Activated CD8-positive, alpha-beta memory T cell treated with anti-CD3 and anti-CD28 coated beads, Interleukin-2, amount 50 U/mL, for 1 hour (primary cell): Measurements from ENCODE around the gene APBB1.

ENCODE experiments used
- DNase-seq: peaks from one replicate; pipeline ENCODE4 v3.0.0-alpha.2; 2020; ENCODE audit errors: extremely low read depth

APBB1 gene

DNA sequence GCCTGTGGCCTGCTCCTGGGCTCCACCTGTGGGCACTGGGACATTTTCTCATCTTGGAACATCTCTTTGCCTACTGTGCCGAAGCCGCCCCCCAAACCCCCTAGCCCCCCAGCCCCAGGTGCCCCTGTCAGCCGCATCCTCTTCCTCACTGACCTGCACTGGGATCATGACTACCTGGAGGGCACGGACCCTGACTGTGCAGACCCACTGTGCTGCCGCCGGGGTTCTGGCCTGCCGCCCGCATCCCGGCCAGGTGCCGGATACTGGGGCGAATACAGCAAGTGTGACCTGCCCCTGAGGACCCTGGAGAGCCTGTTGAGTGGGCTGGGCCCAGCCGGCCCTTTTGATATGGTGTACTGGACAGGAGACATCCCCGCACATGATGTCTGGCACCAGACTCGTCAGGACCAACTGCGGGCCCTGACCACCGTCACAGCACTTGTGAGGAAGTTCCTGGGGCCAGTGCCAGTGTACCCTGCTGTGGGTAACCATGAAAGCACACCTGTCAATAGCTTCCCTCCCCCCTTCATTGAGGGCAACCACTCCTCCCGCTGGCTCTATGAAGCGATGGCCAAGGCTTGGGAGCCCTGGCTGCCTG lies 27.3 kb downstream of the APBB1 start:
- no peak for DNase-seq

DNA sequence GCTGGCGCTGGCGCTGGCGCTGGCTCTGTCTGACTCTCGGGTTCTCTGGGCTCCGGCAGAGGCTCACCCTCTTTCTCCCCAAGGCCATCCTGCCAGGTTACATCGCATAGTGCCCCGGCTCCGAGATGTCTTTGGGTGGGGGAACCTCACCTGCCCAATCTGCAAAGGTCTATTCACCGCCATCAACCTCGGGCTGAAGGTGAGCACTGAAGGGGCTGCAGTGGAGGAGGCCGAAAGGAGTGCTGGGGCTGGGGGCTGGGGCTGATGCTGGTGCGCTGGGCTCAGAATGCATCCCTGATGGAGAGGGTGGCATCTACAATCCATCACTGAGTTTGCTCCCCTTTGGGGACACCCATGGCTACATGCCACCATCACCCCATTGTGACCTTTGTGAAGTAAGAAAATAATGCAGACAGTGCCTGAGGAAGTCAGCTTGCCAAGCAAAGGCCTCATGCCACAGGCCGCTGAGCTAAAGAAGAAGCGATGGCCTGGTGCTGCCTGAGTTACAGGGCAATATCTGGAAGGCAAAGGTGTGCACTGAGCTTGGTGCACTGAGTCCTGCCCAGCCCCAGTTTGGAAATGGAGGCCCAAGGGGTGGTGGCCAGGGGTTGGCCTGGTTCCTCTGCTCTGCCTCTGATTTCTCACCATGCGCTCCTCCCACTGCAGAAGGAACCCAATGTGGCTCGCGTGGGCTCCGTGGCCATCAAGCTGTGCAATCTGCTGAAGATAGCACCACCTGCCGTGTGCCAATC lies 28.0 kb downstream of the APBB1 start:
- no peak for DNase-seq

DNA sequence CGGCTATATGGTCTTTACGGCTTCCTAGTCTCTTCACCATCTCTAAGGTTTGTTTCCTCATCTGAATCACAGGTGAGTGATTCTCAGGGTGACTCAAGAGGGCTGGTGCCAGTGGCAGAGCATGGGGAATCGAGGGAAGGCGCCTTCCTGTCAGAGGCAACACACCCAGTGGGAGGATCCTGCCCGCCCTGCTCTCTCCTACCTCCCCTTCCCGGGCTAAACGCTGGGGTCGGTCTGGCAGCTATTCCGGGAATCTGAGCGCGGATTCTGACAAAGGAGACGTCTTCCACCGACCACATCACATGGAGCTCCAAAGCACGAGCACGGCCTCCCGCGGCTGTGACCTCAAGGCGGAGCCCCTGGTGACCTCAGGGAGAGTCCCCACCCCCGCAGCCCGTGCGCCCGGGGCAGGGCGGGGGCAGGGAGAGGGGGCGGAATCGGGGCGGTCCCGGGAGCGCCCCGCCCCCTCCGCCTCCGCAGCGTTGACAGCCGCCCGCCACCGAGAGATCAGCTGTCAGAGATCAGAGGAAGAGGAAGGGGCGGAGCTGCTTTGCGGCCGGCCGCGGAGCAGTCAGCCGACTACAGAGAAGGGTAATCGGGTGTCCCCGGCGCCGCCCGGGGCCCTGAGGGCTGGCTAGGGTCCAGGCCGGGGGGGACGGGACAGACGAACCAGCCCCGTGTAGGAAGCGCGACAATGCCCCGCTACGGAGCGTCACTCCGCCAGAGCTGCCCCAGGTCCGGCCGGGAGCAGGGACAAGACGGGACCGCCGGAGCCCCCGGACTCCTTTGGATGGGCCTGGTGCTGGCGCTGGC lies 28.8 kb downstream of the APBB1 start, which contains the start of gene SMPD1:
Gene SMPD1, plus strand, starts transcription at position 570 of the 813 bp plus-strand sequence. Its CDS starts 125 bp downstream, at position 695.
- DNase-seq, result peak; percentile 76

DNA sequence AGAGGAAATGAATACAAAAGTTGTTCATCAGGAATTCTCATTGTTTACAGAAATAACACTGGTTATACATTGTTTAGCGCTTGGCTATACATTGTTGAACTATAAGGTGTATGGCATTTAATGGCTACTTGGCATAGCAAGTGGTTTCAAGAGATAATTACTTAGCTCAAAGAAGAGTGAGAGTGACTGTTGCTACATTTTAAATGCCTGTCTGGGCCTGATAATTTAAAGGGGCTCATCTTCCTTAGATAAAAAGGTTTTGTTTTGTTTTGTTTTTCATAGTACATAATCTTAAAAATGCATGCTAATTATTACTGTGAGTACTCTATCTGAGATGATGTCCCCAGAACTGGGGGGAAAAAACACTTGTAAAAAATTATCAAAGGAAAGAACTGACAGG lies 30.1 kb downstream of the APBB1 start:
- DNase-seq, result no peak

DNA sequence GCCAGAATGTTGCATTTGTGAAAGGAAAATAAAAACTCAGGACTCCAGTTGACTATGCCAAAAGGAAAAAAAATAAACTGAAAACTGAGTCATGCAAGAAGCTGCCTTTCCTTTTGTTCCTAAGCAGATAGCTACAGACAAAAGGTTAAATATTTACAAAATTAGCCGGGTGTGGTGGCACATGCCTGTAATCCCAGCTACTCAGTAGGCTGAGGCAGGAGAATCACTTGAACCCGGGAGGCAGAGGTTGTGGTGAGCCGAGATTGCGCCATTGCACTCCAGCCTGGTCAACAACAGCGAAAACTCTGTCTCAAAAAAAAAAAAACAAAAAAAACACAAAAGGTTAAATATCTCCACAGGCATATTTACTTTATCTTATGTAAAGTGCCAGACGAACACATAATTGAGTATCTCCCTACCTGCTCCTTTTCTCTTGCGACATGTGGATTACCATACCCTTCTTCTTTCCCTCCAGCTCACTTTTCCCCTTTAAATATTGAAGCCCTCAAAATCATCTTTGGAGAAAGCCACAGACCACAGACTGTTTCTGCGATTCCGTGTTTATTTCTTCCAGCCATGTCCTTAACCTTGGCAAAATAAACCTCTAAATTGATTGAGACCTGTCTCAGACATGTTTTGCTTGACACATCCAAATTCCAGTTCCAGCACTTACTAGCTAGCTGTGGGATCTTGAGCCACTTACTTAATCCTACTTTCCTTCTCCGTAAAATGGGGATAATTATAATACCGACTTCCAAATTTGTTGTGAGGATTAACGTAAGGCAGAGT lies 30.9 kb downstream of the APBB1 start:
- DNase-seq, result no peak

DNA sequence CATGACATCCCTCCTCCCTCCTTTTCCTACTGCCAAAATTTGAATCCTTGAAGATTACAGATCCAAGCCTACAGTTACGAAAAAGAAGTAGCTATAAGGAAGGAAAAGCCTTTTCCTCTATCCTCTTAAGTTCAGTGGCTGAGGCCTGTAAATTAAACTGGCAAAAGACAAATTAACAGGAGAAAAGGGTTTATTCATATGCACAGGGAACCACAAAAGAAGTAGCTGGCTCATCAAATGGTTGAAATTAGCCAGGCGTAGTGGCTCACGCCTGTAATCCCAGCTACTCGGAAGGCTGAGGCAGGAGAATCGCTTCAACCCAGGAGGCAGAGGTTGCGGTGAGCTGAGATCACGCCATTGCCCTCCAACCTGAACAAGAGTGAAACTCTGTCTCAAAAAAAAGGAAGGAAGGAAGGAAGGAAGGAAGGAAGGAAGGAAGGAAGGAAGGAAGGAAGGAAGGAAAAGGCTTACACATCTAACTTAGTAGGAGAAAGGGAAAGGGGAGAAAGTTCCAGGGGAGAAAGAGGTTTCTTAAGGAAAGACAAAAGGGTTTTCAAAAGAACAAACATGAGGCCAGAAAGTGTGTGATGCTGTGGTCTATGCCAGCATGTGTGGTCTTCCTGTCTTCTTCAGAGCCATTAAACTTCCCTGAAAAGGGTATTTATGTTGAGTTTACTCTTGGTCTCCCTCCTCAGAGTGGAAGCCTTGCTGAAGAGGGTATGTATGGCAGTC lies 33.7 kb downstream of the APBB1 start:
- no peak for DNase-seq

DNA sequence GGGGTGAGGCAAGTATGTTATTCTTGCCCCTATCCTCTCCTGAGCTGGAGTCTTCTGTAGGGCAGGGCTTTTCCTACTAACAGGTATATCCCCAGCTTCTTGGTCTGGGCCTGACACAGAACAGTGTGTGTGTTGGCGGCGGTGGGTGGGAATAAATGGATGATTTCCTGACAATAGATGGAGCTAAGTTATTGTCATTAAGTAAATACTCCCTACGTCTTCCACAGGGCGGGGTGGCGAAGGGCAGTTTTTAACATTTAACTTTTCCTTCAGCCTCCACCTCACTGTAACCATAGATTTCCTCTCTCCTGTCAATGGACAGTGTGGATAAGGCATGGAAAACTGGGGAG lies 40.3 kb downstream of the APBB1 start:
- DNase-seq, result no peak

DNA sequence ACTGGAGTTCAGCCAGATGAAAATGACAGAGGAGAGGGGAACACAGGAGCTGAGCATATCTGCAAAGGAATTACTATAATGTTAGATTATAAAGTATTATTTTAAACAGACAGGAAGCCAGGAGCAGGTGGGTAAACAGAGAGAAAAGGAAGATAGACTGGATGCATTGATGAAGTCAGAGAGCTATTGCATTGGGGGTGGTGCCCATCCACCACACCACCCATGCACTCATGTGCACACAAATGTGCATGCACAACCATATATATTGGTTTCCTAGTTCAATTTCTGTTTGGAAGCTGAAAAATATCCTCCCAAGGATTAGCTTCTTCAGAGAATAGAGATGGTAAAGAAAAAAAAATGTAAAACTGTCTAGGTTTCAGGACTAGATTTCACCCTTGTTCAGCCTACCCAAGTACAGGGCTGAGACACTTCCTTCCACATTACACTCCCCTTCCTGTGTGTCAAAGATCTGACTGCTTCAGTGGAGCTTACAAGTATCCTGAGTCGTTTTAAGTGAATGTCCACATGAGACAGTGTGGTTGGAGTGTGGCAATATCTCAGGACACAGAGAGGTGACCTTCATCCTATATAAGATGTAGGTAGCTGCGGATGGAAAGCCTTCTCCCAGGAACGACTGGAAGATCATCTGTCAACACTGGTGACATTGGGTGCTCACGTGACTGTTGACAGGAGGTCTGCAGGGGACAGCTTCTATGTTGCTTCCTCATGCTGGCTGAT lies 40.8 kb downstream of the APBB1 start:
- DNase-seq, result no peak

DNA sequence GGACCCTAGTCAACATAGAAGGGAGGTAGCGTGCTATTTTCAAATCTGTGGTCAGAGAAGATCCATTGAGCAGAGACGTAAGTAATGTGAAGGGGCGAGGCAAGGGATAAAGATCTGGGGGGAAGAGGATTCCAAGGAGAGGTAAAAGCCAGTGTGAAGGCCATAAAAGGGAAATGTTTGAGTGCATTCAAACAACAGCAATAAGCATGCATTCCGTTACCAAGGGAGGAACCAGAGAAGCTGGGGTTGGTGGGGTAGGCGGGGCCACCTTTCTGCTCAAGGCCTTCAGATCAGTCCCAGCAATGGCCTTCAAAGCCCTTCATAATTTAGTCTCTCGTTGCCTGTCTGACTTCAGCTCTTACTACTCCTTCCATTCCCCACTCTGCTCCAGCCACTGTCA lies 47.1 kb downstream of the APBB1 start:
- DNase-seq, result no peak

DNA sequence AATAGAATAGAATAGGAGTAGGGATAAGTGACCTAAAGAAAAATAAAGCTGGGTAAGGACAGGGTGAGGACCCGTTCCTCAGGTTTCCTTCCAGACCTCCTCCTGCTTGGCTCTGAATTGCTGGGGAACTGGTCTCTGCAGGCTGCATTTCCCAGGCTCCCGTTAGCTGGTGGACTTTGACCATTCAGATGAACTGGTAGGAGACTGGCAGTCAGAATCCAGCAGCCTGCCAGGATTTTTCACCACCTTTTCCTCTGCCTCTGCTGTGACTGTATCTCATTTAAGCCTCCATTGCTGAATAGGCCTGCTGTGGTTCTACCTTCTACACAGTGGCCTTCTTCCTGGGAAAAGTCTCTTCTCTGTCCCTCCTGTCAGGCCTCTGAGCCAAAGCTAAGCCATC lies 53.2 kb downstream of the APBB1 start:
- DNase-seq, result no peak

DNA sequence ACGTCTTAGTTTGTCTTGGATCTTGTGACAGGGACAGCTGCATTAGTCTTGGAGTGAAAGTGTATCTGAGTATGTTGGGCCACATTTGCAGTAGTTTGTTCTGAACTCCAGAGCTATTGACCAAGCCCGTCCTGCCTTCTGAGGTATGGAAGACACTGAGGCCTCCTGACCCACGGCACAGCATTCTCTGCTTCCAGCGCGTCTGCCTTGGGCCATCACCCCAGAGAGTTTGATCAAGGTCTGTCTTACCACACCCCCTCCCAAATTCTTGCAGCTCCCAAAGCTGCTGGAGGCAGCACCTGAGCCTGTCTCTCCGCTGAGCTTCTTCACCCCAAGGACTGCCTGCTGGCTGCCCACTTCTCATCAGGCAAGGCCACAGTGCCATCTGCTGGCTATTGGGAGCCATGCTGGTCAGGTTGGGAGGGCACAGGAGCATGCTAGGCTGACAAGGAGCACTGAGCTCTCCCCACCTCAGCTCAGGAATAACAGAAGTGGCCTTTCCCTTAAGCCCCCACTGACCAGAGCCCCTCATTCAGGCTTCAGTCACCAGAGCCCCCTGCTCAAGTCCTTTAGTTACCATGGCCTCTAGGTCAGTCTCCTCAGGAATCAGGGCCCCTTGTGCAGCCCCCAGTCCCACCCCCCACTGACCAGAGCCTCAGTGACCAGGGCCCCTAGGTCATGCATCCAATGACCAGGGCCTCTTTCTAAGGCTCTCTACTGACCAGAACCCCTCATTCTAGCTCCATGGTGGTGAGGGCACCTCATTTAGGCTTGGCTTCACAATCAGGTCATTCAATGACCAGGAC lies 55.8 kb downstream of the APBB1 start:
- peak; percentile 24 for DNase-seq

DNA sequence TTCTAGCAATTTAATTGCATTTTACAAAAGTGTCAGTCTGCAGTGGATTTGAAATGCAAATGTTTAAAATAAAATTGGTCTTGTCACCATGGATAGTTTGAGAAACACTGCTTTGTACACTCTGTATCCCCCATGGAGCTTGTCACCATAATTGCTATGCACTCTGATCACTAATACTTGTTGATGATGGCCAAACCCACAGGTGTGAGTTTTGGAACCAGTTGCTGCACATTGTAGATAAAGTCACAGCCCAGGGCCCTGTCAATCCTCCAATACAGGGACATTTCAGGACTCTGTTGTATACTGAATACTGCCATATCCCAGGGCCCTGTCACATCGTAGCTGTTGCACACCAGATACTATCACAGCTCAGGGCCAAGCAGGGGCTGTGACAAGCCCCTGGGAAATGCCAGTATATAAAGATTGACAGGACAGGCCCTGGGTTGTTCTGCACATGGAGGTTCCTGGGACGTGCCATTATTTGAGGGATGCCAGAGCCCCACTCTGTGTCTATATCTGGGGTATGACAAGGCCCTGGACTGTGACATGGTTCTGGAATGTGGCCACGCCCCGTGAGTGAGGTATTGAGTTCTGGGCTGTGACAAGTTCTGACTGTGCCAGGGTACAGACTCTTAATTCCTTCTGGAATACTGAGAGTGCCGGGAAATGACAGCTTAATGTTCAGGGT lies 56.6 kb downstream of the APBB1 start:
- no peak for DNase-seq

DNA sequence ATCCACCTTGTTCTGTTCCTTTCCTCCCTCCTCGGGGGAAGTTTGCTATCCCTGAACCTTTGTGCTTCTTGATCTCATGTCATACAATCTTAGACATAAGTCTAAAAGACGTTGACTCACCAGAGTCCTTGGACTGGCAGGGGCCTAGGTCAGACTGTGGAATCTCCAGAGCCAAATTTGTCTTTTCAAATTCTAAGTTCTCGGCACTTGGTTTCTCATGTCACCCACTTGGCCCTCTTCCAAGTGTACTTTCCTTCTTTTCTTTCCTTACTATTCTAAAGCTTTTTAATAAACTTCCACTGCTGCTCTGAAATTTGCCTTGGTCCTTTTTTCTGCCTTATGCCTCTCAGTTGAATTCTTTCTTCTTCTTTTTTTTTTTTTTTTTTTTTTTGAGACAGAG lies 58.7 kb downstream of the APBB1 start:
- no peak for DNase-seq

DNA sequence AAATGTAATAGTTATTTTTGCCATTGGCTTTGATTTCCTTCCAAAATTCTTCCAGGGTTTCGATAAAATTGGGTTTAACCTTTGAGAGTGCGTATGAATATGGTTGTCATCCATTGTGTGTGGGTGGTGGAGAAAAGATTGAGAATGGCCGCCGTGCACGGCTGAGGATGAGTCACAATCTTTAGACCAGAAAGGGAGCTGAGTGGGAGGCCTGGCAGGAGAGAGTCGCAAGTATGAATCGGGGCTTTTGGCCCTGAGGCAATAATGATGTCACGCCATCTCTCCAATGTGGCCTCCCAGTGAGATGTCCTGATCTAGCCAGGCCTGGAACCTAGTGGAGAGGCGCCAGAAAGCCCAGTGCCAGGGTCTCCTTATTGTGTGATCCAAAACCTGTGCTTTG lies 61.7 kb downstream of the APBB1 start:
- DNase-seq, result no peak

DNA sequence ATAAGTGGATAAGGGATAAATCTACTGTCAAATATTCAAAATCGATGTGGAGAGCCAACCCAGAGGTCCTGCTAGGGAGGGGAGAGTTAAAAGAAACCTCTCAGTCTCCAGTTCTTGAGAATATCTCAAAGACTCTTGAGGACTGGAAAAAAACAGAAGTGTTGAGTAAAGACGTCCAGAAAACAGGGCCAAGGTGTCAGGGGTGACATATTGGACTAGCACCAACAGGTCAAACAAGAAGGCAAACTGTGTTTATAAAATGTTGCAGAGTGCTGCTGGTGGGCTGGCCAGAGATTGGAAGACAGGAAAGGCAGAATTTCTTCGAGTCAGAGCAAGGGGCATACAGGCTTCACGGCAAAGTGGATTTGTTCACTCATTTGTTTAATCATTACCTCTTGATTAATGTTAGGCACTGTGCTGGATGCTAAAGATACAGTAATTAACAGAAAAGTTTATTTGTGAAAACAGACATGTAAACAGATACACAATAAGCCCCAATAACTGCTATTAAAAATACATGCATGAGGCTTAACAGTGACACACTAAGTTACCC lies 62.3 kb downstream of the APBB1 start:
- no peak for DNase-seq

DNA sequence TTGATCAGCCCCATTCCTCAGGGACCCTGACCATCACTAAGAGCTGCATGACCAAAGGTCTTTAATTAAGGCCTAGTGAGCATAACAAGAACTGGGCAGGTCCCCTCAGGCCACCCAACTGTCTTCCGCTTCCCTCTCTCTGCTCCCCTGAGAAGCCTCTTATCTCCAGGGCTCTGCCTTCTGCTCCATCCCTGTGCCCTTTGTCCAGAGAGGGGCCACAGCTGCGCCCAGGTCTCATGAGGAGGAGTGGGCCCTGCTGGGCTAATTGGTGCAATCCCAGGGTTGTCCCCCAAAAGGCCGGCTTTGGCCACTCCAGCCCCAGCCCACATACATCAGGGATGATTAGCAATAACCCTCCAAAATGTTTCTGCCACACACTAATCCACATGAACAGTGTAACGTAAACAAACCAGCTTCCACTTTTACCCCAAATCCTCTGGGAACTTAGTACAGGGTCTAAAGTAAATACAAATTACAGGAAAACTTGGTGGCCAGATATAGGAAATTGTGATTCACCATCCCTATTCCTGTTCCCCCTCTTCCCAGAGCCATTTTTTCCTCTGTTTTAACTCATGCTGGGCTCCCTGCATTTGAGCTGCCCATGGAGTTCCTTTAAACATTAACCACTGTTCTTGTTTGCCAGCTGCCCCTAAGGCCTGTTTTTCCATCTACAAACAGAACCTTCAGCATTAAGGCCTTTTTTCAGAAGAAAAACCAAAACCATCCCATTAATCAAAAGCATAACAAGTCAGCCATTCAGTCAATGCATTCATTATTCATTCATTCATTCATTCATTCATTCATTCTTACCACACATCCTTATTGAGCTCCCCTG lies 64.0 kb downstream of the APBB1 start:
- DNase-seq, result no peak

DNA sequence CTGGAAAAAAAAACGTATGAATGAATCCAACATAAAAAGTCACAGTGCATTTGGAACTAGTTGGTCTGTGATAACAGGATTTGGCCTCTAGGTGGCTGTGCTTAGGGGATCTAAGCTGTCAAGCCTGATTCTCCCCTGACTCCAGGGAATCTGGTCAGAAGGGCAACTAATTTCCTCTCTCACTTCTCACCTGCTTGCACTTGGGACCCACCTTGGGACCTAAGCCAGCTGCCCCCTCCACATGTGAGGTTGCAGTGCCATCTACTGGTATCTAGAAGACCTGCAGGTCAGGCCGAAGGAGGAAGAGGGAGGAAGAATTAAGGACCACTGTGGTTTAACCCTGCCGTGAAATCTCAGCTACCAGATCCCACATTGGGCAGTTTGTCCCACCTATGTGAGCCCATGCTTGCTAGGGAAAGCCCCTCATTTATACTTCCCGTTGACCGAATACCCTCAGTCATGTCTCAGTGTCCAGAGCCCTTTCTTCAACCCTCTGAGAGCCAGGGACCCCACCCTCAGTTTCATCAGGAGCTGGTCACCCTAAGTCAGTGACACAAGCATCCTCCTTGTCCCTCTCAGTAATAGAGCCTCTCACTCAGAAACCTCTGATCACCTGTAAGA lies 65.4 kb downstream of the APBB1 start:
- DNase-seq, result peak; percentile 20
